ENCODE results near the gene TMEM163. TPM values are rescaled to one million over a fixed set of nuclear protein-coding genes. Genes with fewer than 3 reads are reported as not detected.

Gene TMEM163
- total RNA-seq, 1 experiment from 2014 or later: 0.94 TPM

- CTCF ChIA-PET: no interaction called here
- DNase-seq (ENCODE audit: low spot score): no peak
- no peaks in the 10 kb centered on the region for H3K27me3 Mint-ChIP-seq (ENCODE audit: low read depth)
- TF ChIP-seq ZNF121 (CRISPR knock-in tag; IDR thresholded peaks at IDR 0.05) (no peak), OVOL2 (CRISPR knock-in tag; IDR thresholded peaks at IDR 0.05; ENCODE audit: borderline replicate concordance) (no peak), TP53 (CRISPR knock-in tag; IDR thresholded peaks at IDR 0.05) (no peak)
- TF ChIP-seq, protein P1, sequence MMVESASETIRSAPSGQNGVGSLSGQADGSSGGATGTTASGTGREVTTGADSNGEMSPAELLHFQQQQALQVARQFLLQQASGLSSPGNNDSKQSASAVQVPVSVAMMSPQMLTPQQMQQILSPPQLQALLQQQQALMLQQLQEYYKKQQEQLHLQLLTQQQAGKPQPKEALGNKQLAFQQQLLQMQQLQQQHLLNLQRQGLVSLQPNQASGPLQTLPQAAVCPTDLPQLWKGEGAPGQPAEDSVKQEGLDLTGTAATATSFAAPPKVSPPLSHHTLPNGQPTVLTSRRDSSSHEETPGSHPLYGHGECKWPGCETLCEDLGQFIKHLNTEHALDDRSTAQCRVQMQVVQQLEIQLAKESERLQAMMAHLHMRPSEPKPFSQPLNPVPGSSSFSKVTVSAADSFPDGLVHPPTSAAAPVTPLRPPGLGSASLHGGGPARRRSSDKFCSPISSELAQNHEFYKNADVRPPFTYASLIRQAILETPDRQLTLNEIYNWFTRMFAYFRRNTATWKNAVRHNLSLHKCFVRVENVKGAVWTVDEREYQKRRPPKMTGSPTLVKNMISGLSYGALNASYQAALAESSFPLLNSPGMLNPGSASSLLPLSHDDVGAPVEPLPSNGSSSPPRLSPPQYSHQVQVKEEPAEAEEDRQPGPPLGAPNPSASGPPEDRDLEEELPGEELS (CRISPR knock-in tag; IDR thresholded peaks at IDR 0.05): no peak
- TF ChIP-seq, protein P2, sequence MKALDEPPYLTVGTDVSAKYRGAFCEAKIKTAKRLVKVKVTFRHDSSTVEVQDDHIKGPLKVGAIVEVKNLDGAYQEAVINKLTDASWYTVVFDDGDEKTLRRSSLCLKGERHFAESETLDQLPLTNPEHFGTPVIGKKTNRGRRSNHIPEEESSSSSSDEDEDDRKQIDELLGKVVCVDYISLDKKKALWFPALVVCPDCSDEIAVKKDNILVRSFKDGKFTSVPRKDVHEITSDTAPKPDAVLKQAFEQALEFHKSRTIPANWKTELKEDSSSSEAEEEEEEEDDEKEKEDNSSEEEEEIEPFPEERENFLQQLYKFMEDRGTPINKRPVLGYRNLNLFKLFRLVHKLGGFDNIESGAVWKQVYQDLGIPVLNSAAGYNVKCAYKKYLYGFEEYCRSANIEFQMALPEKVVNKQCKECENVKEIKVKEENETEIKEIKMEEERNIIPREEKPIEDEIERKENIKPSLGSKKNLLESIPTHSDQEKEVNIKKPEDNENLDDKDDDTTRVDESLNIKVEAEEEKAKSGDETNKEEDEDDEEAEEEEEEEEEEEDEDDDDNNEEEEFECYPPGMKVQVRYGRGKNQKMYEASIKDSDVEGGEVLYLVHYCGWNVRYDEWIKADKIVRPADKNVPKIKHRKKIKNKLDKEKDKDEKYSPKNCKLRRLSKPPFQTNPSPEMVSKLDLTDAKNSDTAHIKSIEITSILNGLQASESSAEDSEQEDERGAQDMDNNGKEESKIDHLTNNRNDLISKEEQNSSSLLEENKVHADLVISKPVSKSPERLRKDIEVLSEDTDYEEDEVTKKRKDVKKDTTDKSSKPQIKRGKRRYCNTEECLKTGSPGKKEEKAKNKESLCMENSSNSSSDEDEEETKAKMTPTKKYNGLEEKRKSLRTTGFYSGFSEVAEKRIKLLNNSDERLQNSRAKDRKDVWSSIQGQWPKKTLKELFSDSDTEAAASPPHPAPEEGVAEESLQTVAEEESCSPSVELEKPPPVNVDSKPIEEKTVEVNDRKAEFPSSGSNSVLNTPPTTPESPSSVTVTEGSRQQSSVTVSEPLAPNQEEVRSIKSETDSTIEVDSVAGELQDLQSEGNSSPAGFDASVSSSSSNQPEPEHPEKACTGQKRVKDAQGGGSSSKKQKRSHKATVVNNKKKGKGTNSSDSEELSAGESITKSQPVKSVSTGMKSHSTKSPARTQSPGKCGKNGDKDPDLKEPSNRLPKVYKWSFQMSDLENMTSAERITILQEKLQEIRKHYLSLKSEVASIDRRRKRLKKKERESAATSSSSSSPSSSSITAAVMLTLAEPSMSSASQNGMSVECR (CRISPR knock-in tag; IDR thresholded peaks at IDR 0.05; ENCODE audit: borderline replicate concordance): no peak
- POLR2A ChIA-PET: interaction anchor here (0.6 to 0.8 kb wide), 2 partner anchors 169 to 325 kb away, joined by 3 to 6 read pairs; no protein-coding TSS in a partner anchor
- H3K4me1 Mint-ChIP-seq: peaks cover 44% of the 10 kb centered on the region
- no peak overlapping the region for H3K4me3 Mint-ChIP-seq
- H3K27ac Mint-ChIP-seq: no peak overlapping the region
- H3K36me3 Mint-ChIP-seq: no peaks in the 10 kb centered on the region; the same call in 1 of the 2 replicates
- ATAC-seq: no peak
- H3K9me3 Mint-ChIP-seq: peaks cover 9% of the 10 kb centered on the region
Observed at GRCh38 chr2:134681201-134681600, 37.6 kb downstream of the TMEM163 start.

DNA sequence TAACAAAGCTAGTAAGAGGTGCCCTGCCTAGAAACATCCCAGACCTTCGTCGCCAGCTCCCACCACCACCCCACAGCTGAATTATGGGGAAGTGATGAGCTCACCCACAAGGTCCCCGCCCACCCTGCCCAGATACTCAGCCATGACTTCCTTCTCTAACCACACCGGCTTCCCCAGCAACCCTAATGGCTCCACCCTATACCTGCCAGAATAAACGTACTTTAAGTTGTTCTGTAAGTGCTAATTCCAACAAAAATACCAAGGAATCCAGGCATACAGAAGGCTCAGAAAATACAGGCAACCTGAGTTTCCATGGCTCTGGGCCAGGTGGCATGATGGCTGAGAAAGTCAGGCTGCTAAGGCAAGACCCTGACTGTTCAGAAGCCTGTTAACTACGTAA is 39.1 kb downstream of the TMEM163 start:
- DNase-seq (ENCODE audit: low spot score) (no peak), ATAC-seq (no peak)
- H3K4me3 Mint-ChIP-seq: no peak overlapping the region
- H3K4me1 Mint-ChIP-seq: peaks cover 36% of the 10 kb centered on the region
- no peaks in the 10 kb centered on the region for H3K27me3 Mint-ChIP-seq (ENCODE audit: low read depth)
- no peaks in the 10 kb centered on the region; the same call in 1 of the 2 replicates for H3K9me3 Mint-ChIP-seq
- no peaks in the 10 kb centered on the region for H3K36me3 Mint-ChIP-seq
- POLR2A ChIA-PET: no interaction called here
- CTCF ChIA-PET: interaction anchor here (1.5 kb wide), 1 partner anchor 228 kb away, joined by 5 read pairs; no protein-coding TSS in a partner anchor
- no peak overlapping the region for H3K27ac Mint-ChIP-seq
- TF ChIP-seq MLX (CRISPR knock-in tag; IDR thresholded peaks at IDR 0.05): no peak
- no peak for TF ChIP-seq ZNF423 (CRISPR knock-in tag; IDR thresholded peaks at IDR 0.05)
- TF ChIP-seq EMX1 (CRISPR knock-in tag; IDR thresholded peaks at IDR 0.05): no peak
- no peak for TF ChIP-seq NR1H2 (CRISPR knock-in tag; IDR thresholded peaks at IDR 0.05)
- no peak for TF ChIP-seq GTF2I (CRISPR knock-in tag; conservative IDR thresholded peaks at IDR 0.05)
- no peak for TF ChIP-seq TEAD1 (CRISPR knock-in tag; IDR thresholded peaks at IDR 0.05)
- TF ChIP-seq, protein P3, sequence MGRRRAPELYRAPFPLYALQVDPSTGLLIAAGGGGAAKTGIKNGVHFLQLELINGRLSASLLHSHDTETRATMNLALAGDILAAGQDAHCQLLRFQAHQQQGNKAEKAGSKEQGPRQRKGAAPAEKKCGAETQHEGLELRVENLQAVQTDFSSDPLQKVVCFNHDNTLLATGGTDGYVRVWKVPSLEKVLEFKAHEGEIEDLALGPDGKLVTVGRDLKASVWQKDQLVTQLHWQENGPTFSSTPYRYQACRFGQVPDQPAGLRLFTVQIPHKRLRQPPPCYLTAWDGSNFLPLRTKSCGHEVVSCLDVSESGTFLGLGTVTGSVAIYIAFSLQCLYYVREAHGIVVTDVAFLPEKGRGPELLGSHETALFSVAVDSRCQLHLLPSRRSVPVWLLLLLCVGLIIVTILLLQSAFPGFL (CRISPR knock-in tag; IDR thresholded peaks at IDR 0.05; ENCODE audit: borderline replicate concordance): no peak
- no peak for TF ChIP-seq STAT6 (CRISPR knock-in tag; conservative IDR thresholded peaks at IDR 0.05; ENCODE audit: low read depth)
- TF ChIP-seq, protein P4, sequence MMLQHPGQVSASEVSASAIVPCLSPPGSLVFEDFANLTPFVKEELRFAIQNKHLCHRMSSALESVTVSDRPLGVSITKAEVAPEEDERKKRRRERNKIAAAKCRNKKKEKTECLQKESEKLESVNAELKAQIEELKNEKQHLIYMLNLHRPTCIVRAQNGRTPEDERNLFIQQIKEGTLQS (CRISPR knock-in tag; conservative IDR thresholded peaks at IDR 0.05): no peak
- TF ChIP-seq SP1 (CRISPR knock-in tag; conservative IDR thresholded peaks at IDR 0.05): no peak
- TF ChIP-seq CREB1 (CRISPR knock-in tag; IDR thresholded peaks at IDR 0.05): no peak
- TF ChIP-seq ZNF263 (CRISPR knock-in tag; IDR thresholded peaks at IDR 0.05; ENCODE audit: low read depth): no peak
- TF ChIP-seq ZNF532 (CRISPR knock-in tag; IDR thresholded peaks at IDR 0.05; ENCODE audit: borderline replicate concordance): no peak

All from WTC11 (cell line).